ENCODE results near the gene RNFT2.

Gene RNFT2

GRCh38 chr12:116880817-116881324 lies 142.8 kb downstream of the RNFT2 start:
- DNase-seq: peak; percentile 70

GRCh38 chr12:116881325-116881876 lies 143.3 kb downstream of the RNFT2 start, which contains the start of gene HRK:
Gene HRK, minus strand, starts transcription at chr12:116881441. Its CDS starts 134 bp downstream, at chr12:116881307.
- no peak for DNase-seq

GRCh38 chr12:116881877-116882507 lies 143.9 kb downstream of the RNFT2 start:
- no peak for DNase-seq

GRCh38 chr12:116882742-116883141 lies 144.6 kb downstream of the RNFT2 start:
- peak; percentile 44 for DNase-seq

- no peak for DNase-seq
These were observed 146.8 kb downstream of the RNFT2 start for GRCh38 chr12:116884871-116885270.

- DNase-seq: peak; percentile 72
These were observed 147.4 kb downstream of the RNFT2 start for GRCh38 chr12:116885491-116885890.

- no peak for DNase-seq
These were observed 149.1 kb downstream of the RNFT2 start for GRCh38 chr12:116887244-116887643.

- DNase-seq: no peak
These were observed 149.8 kb downstream of the RNFT2 start for GRCh38 chr12:116887897-116888296.

- no peak for DNase-seq
These were observed 152.2 kb downstream of the RNFT2 start for GRCh38 chr12:116890330-116890729.

GRCh38 chr12:116891019-116891418 lies 152.9 kb downstream of the RNFT2 start:
- no peak for DNase-seq

- DNase-seq: peak; percentile 23
These were observed 154.4 kb downstream of the RNFT2 start for GRCh38 chr12:116892349-116893140.

GRCh38 chr12:116894913-116895312 lies 156.8 kb downstream of the RNFT2 start:
- no peak for DNase-seq

- no peak for DNase-seq
These were observed 158.4 kb downstream of the RNFT2 start for GRCh38 chr12:116896411-116896924.

GRCh38 chr12:116897476-116897875 lies 159.4 kb downstream of the RNFT2 start:
- DNase-seq: no peak

- no peak for DNase-seq
These were observed 160.6 kb downstream of the RNFT2 start for GRCh38 chr12:116898669-116899068.

GRCh38 chr12:116901612-116902011 lies 163.5 kb downstream of the RNFT2 start:
- no peak for DNase-seq
